GM19463 (cell line): ENCODE results near the gene FEN1.

Experiments used
- ATAC-seq: cut with Tn5 transposase; IDR thresholded peaks from one replicate; pipeline ENCODE4 v1.9.1; 2021; ENCODE audit warnings: mild to moderate bottlenecking, moderate library complexity; ENCODE audit not compliant: unreplicated experiment

FEN1 gene

GRCh38 chr11:61792310-61793082, at the start of gene FEN1, which contains the start of gene TMEM258:
TSS of gene FEN1 (plus strand) at chr11:61792911. CDS start at chr11:61795362, 2,451 bp downstream.
TSS of gene TMEM258 (minus strand) at chr11:61792599. CDS start at chr11:61792558, 41 bp downstream.
- ATAC-seq = peak; percentile 87

- no peak for ATAC-seq
These were observed 49.1 kb upstream of the FEN1 start for GRCh38 chr11:61743486-61744095.

- ATAC-seq = no peak
These were observed 48.5 kb upstream of the FEN1 start for GRCh38 chr11:61744181-61744580.

- ATAC-seq = no peak
These were observed 48.0 kb upstream of the FEN1 start for GRCh38 chr11:61744609-61745156.

- no peak for ATAC-seq
These were observed 46.8 kb upstream of the FEN1 start for GRCh38 chr11:61745781-61746441.

- no peak for ATAC-seq
These were observed 46.1 kb upstream of the FEN1 start for GRCh38 chr11:61746442-61747191.

GRCh38 chr11:61747192-61747966, 45.3 kb upstream of the FEN1 start:
- ATAC-seq = peak; percentile 63

GRCh38 chr11:61747967-61748285, 44.8 kb upstream of the FEN1 start:
- no peak for ATAC-seq

GRCh38 chr11:61749591-61750217, 43.0 kb upstream of the FEN1 start:
- no peak for ATAC-seq

GRCh38 chr11:61750631-61751273, 42.0 kb upstream of the FEN1 start:
- ATAC-seq = no peak

GRCh38 chr11:61751384-61751783, 41.3 kb upstream of the FEN1 start:
- ATAC-seq = no peak

GRCh38 chr11:61752117-61752924, 40.4 kb upstream of the FEN1 start, which contains the start of gene MYRF:
TSS of gene MYRF (plus strand) at chr11:61752636. CDS start at chr11:61752745, 109 bp downstream.
- peak; percentile 45 for ATAC-seq

- peak; percentile 2 for ATAC-seq
These were observed 39.7 kb upstream of the FEN1 start for GRCh38 chr11:61752925-61753521.

GRCh38 chr11:61753672-61754071, 39.0 kb upstream of the FEN1 start:
- ATAC-seq = no peak

- ATAC-seq = no peak
These were observed 37.9 kb upstream of the FEN1 start for GRCh38 chr11:61754534-61755482.

- no peak for ATAC-seq
These were observed 36.6 kb upstream of the FEN1 start for GRCh38 chr11:61756147-61756451.
